ENCODE data around the gene THSD7B.

GRCh38 chr2:137708311-137708710 is 943.0 kb downstream of the THSD7B start:
- TF ChIP-seq, protein P1, sequence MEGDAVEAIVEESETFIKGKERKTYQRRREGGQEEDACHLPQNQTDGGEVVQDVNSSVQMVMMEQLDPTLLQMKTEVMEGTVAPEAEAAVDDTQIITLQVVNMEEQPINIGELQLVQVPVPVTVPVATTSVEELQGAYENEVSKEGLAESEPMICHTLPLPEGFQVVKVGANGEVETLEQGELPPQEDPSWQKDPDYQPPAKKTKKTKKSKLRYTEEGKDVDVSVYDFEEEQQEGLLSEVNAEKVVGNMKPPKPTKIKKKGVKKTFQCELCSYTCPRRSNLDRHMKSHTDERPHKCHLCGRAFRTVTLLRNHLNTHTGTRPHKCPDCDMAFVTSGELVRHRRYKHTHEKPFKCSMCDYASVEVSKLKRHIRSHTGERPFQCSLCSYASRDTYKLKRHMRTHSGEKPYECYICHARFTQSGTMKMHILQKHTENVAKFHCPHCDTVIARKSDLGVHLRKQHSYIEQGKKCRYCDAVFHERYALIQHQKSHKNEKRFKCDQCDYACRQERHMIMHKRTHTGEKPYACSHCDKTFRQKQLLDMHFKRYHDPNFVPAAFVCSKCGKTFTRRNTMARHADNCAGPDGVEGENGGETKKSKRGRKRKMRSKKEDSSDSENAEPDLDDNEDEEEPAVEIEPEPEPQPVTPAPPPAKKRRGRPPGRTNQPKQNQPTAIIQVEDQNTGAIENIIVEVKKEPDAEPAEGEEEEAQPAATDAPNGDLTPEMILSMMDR (IDR thresholded peaks at IDR 0.05), result no peak
- TF ChIP-seq POLR2A (IDR thresholded peaks at IDR 0.05; ENCODE audit: low read depth), result no peak
- TF ChIP-seq POLR2AphosphoS5 (IDR thresholded peaks at IDR 0.05), result no peak
- no peak for TF ChIP-seq EP300 (IDR thresholded peaks at IDR 0.05)

Data from esophagus muscularis mucosa (tissue), 4 donors.